Activated naive CD4-positive, alpha-beta T cell treated with anti-CD3 and anti-CD28 coated beads for 36 hours (primary cell): Measurements from ENCODE around the gene ISLR2. TPM values are rescaled to one million over a fixed set of nuclear protein-coding genes. Genes with fewer than 3 reads are reported as not detected.
A peak's percentile ranks its signal among the peaks of the same experiment; 100 is the strongest.

Experiments
- CTCF ChIA-PET: fragments of 350-600 bp; sonication (Branson Sonifier 250); formaldehyde crosslinking; loops from one replicate; lab custom pipeline; 2021; ENCODE audit warnings: antibody characterized with exemption; lab: Charles Lee
- DNase-seq: peaks from one replicate; pipeline ENCODE4 v3.0.0-alpha.2; 2020
- H3K27ac Mint-ChIP-seq: one replicate; pipeline ENCODE4 v1.8.0; 2021; ENCODE audit warnings: mild to moderate bottlenecking, mixed read lengths
- H3K27me3 Mint-ChIP-seq: one replicate; pipeline ENCODE4 v1.8.0; 2021; ENCODE audit warnings: low read depth, mixed read lengths
- H3K36me3 Mint-ChIP-seq: one replicate; pipeline ENCODE4 v1.8.0; 2021; ENCODE audit warnings: low read depth, mixed read lengths
- H3K4me1 Mint-ChIP-seq: one replicate; pipeline ENCODE4 v1.8.0; 2021; ENCODE audit warnings: low read depth, mixed read lengths
- H3K4me3 Mint-ChIP-seq: one replicate; pipeline ENCODE4 v1.8.0; 2021; ENCODE audit warnings: mild to moderate bottlenecking, moderate library complexity, mixed read lengths
- H3K9me3 Mint-ChIP-seq: one replicate; pipeline ENCODE4 v1.8.0; 2021; ENCODE audit warnings: mixed read lengths
- intact Hi-C: fragments of 100-400 bp; cut with micrococcal nuclease; formaldehyde crosslinking; loops from one replicate; pipeline ENCODE4 v1.15.1; 2023
- total RNA-seq, 2 experiments: library from RNA; stranded (reverse); gene quantifications; one replicate each; pipeline ENCODE4 v1.2.3, GENCODE V29; 2021

ISLR2 gene
- total RNA-seq, 2 experiments from 2014 or later, result not detected

DNA sequence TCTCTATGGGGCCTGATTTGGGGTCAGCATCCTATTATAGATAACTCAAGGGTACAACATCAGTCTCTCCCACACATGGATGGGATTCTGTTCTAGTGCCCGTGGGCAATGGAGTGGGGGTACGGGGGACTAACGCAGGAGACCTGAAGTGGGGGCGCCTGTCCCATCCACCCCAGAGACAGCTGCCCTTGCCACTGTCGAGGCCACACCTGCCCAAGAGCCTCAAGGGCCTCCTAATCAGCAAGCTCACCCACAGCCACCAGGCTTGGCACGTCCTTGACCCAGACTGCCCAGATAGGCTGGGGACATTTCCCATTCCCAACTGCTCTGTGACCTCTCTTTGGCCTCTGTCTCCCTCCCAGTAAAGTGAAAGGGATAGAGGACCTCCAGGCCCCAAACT lies 8.5 kb upstream of the ISLR2 start:
- Mint-ChIP-seq H3K36me3 (no peaks in the 10 kb centered on the region), H3K9me3 (peaks cover 6% of the 10 kb centered on the region), H3K27ac (no peak overlapping the region), H3K4me3 (no peak overlapping the region), H3K27me3 (peaks cover 18% of the 10 kb centered on the region), H3K4me1 (no peaks in the 10 kb centered on the region)
- intact Hi-C loops, result loop anchor here (10.0 kb wide), 1 partner anchor 147 kb away; no protein-coding TSS in a partner anchor
- DNase-seq, result no peak
- CTCF ChIA-PET, result no interaction called here

GRCh38 chr15:74122403-74123130 lies 7.8 kb upstream of the ISLR2 start:
- Mint-ChIP-seq H3K36me3 (no peaks in the 10 kb centered on the region), H3K27me3 (peaks cover 24% of the 10 kb centered on the region), H3K4me3 (no peak overlapping the region), H3K9me3 (peaks cover 6% of the 10 kb centered on the region), H3K4me1 (peaks cover 2% of the 10 kb centered on the region), H3K27ac (no peak overlapping the region)
- DNase-seq, result no peak
- intact Hi-C loops, result loop anchor here (10.0 kb wide), 1 partner anchor 148 kb away; no protein-coding TSS in a partner anchor
- CTCF ChIA-PET, result interaction anchor here (1.2 kb wide), 1 partner anchor 150 kb away, joined by 5 read pairs; no protein-coding TSS in a partner anchor

DNA sequence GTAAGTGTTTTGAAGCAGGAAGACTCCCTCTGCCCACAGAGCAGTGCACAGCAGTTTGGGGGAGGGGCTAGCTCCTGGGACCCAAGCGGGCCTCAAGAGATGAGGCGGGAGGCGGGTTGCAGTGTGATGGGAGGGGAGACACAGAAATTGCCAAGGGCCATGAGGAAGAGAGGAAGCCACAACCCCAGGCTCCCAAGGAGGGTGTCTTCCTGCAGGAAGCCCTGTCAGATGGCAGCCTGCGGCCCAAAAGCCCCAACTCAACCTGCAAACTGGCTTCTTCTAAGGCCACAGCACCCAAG lies 7.3 kb upstream of the ISLR2 start:
- Mint-ChIP-seq H3K27me3 (peaks cover 24% of the 10 kb centered on the region), H3K4me3 (no peak overlapping the region), H3K9me3 (peaks cover 3% of the 10 kb centered on the region), H3K36me3 (no peaks in the 10 kb centered on the region), H3K4me1 (peaks cover 4% of the 10 kb centered on the region), H3K27ac (no peak overlapping the region)
- DNase-seq, result no peak
- intact Hi-C loops, result loop anchor here (10.0 kb wide), 1 partner anchor 148 kb away; no protein-coding TSS in a partner anchor
- CTCF ChIA-PET, result interaction anchor here (1.2 kb wide), 1 partner anchor 150 kb away, joined by 5 read pairs; no protein-coding TSS in a partner anchor

GRCh38 chr15:74123658-74124057 lies 6.7 kb upstream of the ISLR2 start:
- peaks cover 6% of the 10 kb centered on the region for H3K4me1 Mint-ChIP-seq
- intact Hi-C loops, result loop anchor here (10.0 kb wide), 1 partner anchor 149 kb away; no protein-coding TSS in a partner anchor
- no peak overlapping the region for H3K27ac Mint-ChIP-seq
- H3K36me3 Mint-ChIP-seq, result no peaks in the 10 kb centered on the region
- H3K4me3 Mint-ChIP-seq, result no peak overlapping the region
- DNase-seq, result no peak
- CTCF ChIA-PET, result interaction anchor here (0.6 to 1.2 kb wide), 2 partner anchors 151 to 152 kb away, joined by 4 to 5 read pairs; no protein-coding TSS in a partner anchor
- H3K9me3 Mint-ChIP-seq, result no peaks in the 10 kb centered on the region
- peaks cover 25% of the 10 kb centered on the region for H3K27me3 Mint-ChIP-seq

DNA sequence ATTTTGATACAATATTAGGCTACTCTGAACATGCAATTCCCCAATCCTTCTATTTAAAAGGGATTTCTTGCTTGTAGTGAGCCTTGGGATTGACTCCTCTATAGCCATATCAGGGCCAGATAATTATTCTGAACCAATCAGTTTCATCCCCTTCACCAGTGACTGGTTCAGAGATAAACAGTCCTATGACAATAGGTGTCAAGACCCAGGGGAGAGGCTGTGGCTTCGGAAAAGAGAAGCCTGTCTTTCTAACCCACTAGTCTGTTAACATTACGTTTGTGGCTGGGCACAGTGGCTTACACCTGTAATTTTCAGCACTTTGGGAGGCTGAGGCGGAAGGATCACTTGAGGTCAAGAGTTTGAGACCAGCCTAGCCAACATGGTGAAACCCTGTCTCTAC lies 6.2 kb upstream of the ISLR2 start:
- no peak overlapping the region for H3K4me3 Mint-ChIP-seq
- H3K9me3 Mint-ChIP-seq, result no peaks in the 10 kb centered on the region
- H3K4me1 Mint-ChIP-seq, result peaks cover 10% of the 10 kb centered on the region
- no peak overlapping the region for H3K27ac Mint-ChIP-seq
- intact Hi-C loops, result loop anchor here (10.0 kb wide), 1 partner anchor 149 kb away; no protein-coding TSS in a partner anchor
- H3K27me3 Mint-ChIP-seq, result peaks cover 31% of the 10 kb centered on the region
- CTCF ChIA-PET, result interaction anchor here (0.6 to 1.2 kb wide), 2 partner anchors 151 to 153 kb away, joined by 4 to 5 read pairs; no protein-coding TSS in a partner anchor
- no peaks in the 10 kb centered on the region for H3K36me3 Mint-ChIP-seq
- DNase-seq, result no peak

DNA sequence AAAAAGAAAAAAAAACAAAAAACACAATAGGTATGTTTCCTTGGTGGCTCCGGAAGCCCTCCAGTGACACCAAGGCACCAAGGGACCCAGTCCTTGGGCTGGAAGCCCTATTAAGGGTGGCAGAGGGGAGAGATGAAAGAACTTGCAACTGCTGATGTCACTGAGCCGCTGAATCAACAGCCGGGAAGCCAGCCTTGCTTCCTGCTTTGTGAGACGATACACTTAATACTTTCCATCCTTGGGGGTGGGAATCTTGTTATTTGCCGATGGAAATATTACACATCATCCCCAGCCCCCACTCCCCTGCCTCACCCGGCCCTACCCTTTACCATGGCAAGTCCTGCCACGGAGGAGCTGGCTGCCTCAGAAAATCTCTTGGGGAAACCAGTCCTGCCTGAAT lies 5.6 kb upstream of the ISLR2 start:
- no peak overlapping the region for H3K27ac Mint-ChIP-seq
- no peak overlapping the region for H3K4me3 Mint-ChIP-seq
- intact Hi-C loops, result loop anchor here (10.0 kb wide), 1 partner anchor 150 kb away; no protein-coding TSS in a partner anchor
- CTCF ChIA-PET, result interaction anchor here (0.8 to 1.0 kb wide), 2 partner anchors 183 to 184 kb away, joined by 3 read pairs; no protein-coding TSS in a partner anchor
- H3K36me3 Mint-ChIP-seq, result no peaks in the 10 kb centered on the region
- DNase-seq, result no peak
- peaks cover 36% of the 10 kb centered on the region for H3K27me3 Mint-ChIP-seq
- H3K4me1 Mint-ChIP-seq, result peaks cover 15% of the 10 kb centered on the region
- H3K9me3 Mint-ChIP-seq, result no peaks in the 10 kb centered on the region

DNA sequence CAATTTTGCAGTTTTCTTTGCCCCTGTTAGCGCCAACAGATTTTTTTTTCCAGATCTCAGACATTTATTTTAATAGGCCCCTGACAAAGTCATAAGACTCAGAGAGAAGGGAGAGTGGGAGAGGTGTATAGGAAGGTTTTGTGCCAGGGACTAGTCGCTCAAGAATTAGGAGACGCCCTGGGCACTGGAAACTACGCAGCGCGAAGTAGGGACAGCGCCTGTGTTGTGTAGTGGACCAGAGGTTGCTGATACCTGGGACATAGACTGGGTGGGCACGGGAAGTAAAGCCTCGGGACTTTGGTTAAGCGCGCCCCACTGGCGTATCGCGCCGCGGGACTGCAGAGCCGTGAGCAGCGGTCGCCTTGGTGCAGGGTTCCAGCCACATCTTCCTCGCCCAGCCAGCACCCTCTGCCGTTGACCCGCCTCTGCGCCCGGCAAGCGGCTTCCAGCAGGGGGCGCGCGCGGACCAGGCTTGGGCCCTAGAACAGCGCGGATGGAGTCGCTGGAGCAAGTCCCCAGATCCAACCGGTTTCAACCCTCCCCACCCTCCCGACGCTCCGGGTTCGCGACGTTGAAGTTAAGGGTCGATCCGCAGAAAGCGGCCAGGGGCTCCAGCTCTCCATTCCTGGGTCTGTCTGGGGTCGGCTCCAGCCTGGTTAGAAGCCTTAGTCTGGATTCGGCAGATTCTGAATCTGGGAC lies 3.0 kb upstream of the ISLR2 start:
- Mint-ChIP-seq H3K4me1 (peaks cover 26% of the 10 kb centered on the region), H3K9me3 (no peaks in the 10 kb centered on the region), H3K27me3 (peaks cover 57% of the 10 kb centered on the region), H3K27ac (no peak overlapping the region), H3K36me3 (no peaks in the 10 kb centered on the region), H3K4me3 (peak overlapping the region; percentile 15)
- intact Hi-C loops, result loop anchor here (1.0 to 10.0 kb wide), 3 partner anchors 153 to 195 kb away; no protein-coding TSS in a partner anchor
- DNase-seq, result peak; percentile 90
- CTCF ChIA-PET, result interaction anchor here (0.9 to 2.2 kb wide), 5 partner anchors 11 to 195 kb away, joined by 3 to 12 read pairs (median 6); no protein-coding TSS in a partner anchor

DNA sequence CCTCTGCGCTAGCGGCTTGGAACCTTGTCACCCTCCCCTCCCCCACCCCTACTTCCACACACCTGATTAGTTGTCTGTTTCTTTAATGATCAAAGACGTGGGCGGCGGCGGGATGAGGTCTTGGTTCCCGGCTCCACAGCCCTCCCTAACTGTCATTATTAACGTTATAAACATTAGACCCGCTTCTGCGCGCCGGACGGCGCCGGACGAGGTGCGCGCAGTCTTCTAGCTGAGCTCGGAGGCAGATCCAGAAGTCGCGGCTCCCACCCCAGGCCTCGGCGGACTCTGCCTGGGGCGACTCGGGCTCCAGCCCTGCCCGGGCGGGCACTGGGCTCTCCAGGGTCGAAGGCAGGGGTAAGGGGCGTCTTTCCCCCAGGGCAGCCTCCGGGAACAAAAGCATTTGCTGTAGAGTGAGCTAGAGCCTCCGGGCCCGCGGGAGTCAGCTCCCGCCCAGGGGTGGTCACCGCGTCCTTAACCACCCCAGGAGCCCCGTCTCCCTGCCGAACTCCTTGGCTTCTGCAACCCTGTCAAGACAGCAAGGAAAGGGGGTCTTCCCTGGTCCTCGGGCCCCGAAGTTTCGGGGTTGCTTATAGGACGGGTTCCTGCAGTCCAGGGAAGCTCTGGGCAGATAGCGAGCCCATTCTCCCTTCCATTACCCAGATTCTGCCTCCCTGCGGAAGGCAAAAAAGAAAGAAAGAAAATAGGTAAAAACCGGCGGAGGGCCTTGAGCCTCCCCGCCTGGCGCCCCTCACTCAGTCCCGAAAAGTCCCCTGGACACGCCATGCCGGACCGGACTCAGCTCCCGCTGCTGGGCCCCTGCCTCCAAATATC lies 2.2 kb upstream of the ISLR2 start:
- no peak overlapping the region for H3K27ac Mint-ChIP-seq
- peak overlapping the region; percentile 15 for H3K4me3 Mint-ChIP-seq
- no peaks in the 10 kb centered on the region for H3K36me3 Mint-ChIP-seq
- CTCF ChIA-PET, result interaction anchor here (0.7 to 2.2 kb wide), 10 partner anchors 11 to 194 kb away, joined by 3 to 12 read pairs (median 4); no protein-coding TSS in a partner anchor
- no peak for DNase-seq
- H3K27me3 Mint-ChIP-seq, result peaks cover 61% of the 10 kb centered on the region
- intact Hi-C loops, result loop anchor here (1.0 to 10.0 kb wide), 3 partner anchors 153 to 194 kb away; no protein-coding TSS in a partner anchor
- peaks cover 28% of the 10 kb centered on the region for H3K4me1 Mint-ChIP-seq
- H3K9me3 Mint-ChIP-seq, result no peaks in the 10 kb centered on the region

DNA sequence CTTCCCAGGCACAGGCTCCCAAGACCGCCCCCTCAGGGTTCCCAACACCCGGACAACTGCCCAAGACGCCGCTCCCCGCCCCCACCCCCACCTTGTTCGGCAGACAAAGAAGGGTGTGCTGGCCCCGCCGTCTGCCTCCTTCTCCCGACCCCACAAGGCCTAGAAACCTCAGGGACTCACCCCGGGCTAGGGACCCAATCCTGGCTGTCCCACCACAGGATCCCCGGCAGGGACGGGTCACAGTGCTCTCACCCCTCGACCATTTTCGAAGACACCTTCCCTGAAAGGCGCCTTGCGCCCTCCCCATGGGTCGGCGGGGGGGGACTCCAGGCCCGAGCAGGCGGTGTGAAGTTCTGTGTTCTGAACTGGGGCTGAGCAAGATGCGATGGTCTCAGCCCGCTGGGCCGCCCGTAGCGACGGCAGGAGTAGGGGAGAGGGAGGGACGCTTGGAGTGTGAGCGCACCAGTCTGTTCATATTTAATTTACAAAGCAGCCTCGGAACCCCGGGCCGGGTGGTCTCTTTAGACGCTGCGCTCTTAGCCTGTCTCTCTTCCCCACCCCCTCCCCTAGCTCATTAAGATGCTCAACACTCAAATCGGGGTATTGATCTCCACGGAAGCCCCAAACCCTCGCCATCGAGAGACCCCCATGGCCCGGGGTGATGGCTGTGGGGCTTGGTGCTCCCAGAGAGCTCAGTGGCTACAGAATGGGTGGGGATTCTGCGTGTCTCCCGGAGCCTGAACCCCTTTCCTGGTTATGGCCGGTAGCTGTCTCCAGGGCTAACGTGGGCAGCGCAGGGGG lies 1.4 kb upstream of the ISLR2 start:
- H3K27ac Mint-ChIP-seq, result no peak overlapping the region
- intact Hi-C loops, result loop anchor here (10.0 kb wide), 1 partner anchor 154 kb away; no protein-coding TSS in a partner anchor
- CTCF ChIA-PET, result interaction anchor here (0.6 to 2.2 kb wide), 10 partner anchors 10 to 201 kb away, joined by 3 to 12 read pairs (median 4); no protein-coding TSS in a partner anchor
- H3K4me1 Mint-ChIP-seq, result peaks cover 28% of the 10 kb centered on the region
- no peak overlapping the region for H3K4me3 Mint-ChIP-seq
- DNase-seq, result no peak
- H3K36me3 Mint-ChIP-seq, result no peaks in the 10 kb centered on the region
- no peaks in the 10 kb centered on the region for H3K9me3 Mint-ChIP-seq
- H3K27me3 Mint-ChIP-seq, result peaks cover 68% of the 10 kb centered on the region

DNA sequence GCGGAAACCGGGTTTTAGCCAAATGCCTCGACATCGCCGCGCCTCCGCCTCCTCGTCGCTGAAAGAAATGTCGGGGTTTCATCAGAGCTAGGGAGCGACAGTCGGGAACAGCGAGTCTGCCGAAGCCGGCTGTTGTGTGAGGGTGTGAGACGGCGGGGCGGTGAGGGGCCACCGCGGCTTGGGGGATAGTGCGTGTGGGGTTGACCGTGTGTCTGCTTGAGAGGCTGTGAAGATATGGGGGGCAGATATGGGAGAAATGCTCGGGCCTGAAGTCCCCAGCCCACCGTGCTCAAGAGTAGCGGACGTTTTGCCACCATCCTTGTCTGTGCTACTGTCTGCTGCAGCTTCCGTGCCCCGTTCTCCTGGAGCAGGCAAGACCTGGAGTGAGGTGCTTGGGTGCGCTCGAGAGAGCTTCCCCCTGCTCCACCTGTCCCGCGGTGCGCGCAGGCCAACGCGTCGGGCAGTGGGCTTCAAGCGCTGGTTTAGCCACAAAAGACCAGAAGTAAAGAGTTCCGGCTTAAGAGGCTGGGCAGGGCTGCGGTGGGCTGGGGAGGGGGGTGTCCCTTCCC lies 716 bp upstream of the ISLR2 start:
- H3K27me3 Mint-ChIP-seq, result peaks cover 73% of the 10 kb centered on the region
- no peak for DNase-seq
- no peak overlapping the region for H3K4me3 Mint-ChIP-seq
- CTCF ChIA-PET, result interaction anchor here (0.6 to 2.2 kb wide), 4 partner anchors 10 to 202 kb away, joined by 3 to 12 read pairs (median 4); no protein-coding TSS in a partner anchor
- peaks cover 31% of the 10 kb centered on the region for H3K4me1 Mint-ChIP-seq
- intact Hi-C loops, result loop anchor here (5.0 to 10.0 kb wide), 2 partner anchors 155 to 177 kb away; no protein-coding TSS in a partner anchor
- no peaks in the 10 kb centered on the region for H3K36me3 Mint-ChIP-seq
- H3K9me3 Mint-ChIP-seq, result no peaks in the 10 kb centered on the region
- no peak overlapping the region for H3K27ac Mint-ChIP-seq
